WTC11 (cell line): ENCODE data around the gene NR2F2. TPM values are rescaled to one million over a fixed set of nuclear protein-coding genes. Genes with fewer than 3 reads are reported as not detected.

Source experiments
- ATAC-seq: fragments of 200-7000 bp; cut with Tn5 transposase; 2 replicates; pipeline ENCODE4 v1.10.0; 2021; ENCODE audit warnings: mild to moderate bottlenecking, moderate library complexity
- CTCF ChIA-PET: fragments of 300-600 bp; sonication (Branson Sonifier 250); formaldehyde crosslinking; loops from one replicate; lab custom pipeline; 2021; ENCODE audit warnings: antibody characterized with exemption; lab: Charles Lee
- POLR2A ChIA-PET: fragments of 350-600 bp; sonication (Branson Sonifier 250); formaldehyde crosslinking; loops from one replicate; lab custom pipeline; 2021; ENCODE audit warnings: antibody characterized with exemption; lab: Charles Lee
- DNase-seq: peaks from one replicate; pipeline ENCODE4 v3.0.0; 2021; ENCODE audit warnings: low spot score
- H3K27ac Mint-ChIP-seq: 2 replicates; pipeline ENCODE4 v1.8.0; 2021; ENCODE audit warnings: mixed read lengths
- H3K27me3 Mint-ChIP-seq: 2 replicates; pipeline ENCODE4 v1.8.0; 2021; ENCODE audit warnings: low read depth, mild to moderate bottlenecking, moderate library complexity, mixed read lengths
- H3K36me3 Mint-ChIP-seq: 2 replicates; pipeline ENCODE4 v1.8.0; 2021; ENCODE audit warnings: mixed read lengths
- H3K4me1 Mint-ChIP-seq: 2 replicates; pipeline ENCODE4 v1.8.0; 2022; ENCODE audit warnings: mixed read lengths
- H3K4me3 Mint-ChIP-seq: 2 replicates; pipeline ENCODE4 v1.8.0; 2021; ENCODE audit warnings: mild to moderate bottlenecking, moderate library complexity, mixed read lengths
- H3K9me3 Mint-ChIP-seq: 2 replicates; pipeline ENCODE4 v1.8.0; 2021; ENCODE audit warnings: mixed read lengths
- CREM ChIP-seq: sonication (generic); formaldehyde crosslinking; IDR thresholded peaks from 2 replicates; pipeline ENCODE4 v1.8.1; 2022; ENCODE audit warnings: mild to moderate bottlenecking, missing genetic modification reagents, moderate library complexity
- GTF2I ChIP-seq: fragments of 250-450 bp; sonication (Bioruptor Pico); conservative IDR thresholded peaks from 2 replicates; pipeline ENCODE4 v1.4.0; 2021; ENCODE audit warnings: mild to moderate bottlenecking
- JUN ChIP-seq: sonication (generic); formaldehyde crosslinking; IDR thresholded peaks from 2 replicates; pipeline ENCODE4 v1.8.0; 2023; ENCODE audit warnings: mild to moderate bottlenecking, missing genetic modification reagents
- ZNF219 ChIP-seq: sonication (generic); formaldehyde crosslinking; IDR thresholded peaks from 2 replicates; pipeline ENCODE4 v1.8.0; 2023; ENCODE audit warnings: missing genetic modification reagents, mild to moderate bottlenecking, borderline replicate concordance
- ZNF317 ChIP-seq: sonication (generic); formaldehyde crosslinking; IDR thresholded peaks from 2 replicates; pipeline ENCODE4 v1.8.1; 2023; ENCODE audit warnings: low read depth, mild to moderate bottlenecking, moderate library complexity, missing genetic modification reagents, borderline replicate concordance
- total RNA-seq: library from RNA; stranded (reverse); gene quantifications from 3 replicates; pipeline ENCODE4 v1.2.3, GENCODE V29; 2021
- TF ChIP-seq, protein P1 (sequence below): sonication (generic); formaldehyde crosslinking; IDR thresholded peaks from 2 replicates; pipeline ENCODE4 v1.8.1; 2023; ENCODE audit warnings: mild to moderate bottlenecking, missing genetic modification reagents, moderate library complexity
- TF ChIP-seq, protein P2 (sequence below): sonication (generic); formaldehyde crosslinking; IDR thresholded peaks from 2 replicates; pipeline ENCODE4 v1.8.0; 2022; ENCODE audit warnings: mild to moderate bottlenecking, missing genetic modification reagents
- TF ChIP-seq, protein P3 (sequence below): fragments of 250-450 bp; sonication (Bioruptor Pico); IDR thresholded peaks from 2 replicates; pipeline ENCODE4 v1.9.0; 2021; ENCODE audit warnings: moderate library complexity, mild to moderate bottlenecking, inconsistent platforms, borderline replicate concordance
- TF ChIP-seq, protein P4 (sequence below): sonication (generic); formaldehyde crosslinking; conservative IDR thresholded peaks from 2 replicates; pipeline ENCODE4 v1.8.1; 2023; ENCODE audit warnings: mild to moderate bottlenecking, low read depth, missing genetic modification reagents, moderate library complexity
- TF ChIP-seq, protein P5 (sequence below): fragments of 250-450 bp; sonication (Bioruptor Pico); IDR thresholded peaks from 2 replicates; pipeline ENCODE4 v1.9.0; 2021; ENCODE audit warnings: mild to moderate bottlenecking, borderline replicate concordance

Gene NR2F2
- total RNA-seq, 1 experiment from 2014 or later = 0.57 TPM

DNA sequence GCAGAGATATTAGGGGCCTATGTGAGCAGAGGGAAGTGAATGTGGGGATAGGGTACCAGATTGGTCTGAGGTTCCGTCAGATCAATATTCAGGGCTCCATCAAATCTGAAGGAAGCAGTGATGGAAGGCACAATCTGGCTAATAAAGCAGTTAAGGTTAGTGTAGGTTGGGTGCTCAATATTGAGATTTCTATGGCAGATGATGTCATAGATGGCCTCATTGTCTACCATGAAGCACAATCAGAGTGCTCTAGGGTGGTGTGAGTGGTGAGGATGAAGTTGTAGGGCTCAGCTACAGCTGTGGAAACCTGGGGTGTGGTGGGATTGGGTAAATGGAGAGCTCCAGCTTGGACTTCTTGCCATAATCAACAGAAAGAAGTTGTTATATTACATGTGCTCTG is 58.2 kb downstream of the NR2F2 start:
- H3K36me3 Mint-ChIP-seq = no peaks in the 10 kb centered on the region
- peaks cover 16% of the 10 kb centered on the region for H3K4me1 Mint-ChIP-seq
- peaks cover 14% of the 10 kb centered on the region for H3K9me3 Mint-ChIP-seq
- TF ChIP-seq, protein P1, sequence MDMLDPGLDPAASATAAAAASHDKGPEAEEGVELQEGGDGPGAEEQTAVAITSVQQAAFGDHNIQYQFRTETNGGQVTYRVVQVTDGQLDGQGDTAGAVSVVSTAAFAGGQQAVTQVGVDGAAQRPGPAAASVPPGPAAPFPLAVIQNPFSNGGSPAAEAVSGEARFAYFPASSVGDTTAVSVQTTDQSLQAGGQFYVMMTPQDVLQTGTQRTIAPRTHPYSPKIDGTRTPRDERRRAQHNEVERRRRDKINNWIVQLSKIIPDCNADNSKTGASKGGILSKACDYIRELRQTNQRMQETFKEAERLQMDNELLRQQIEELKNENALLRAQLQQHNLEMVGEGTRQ (CRISPR knock-in tag) = no peak
- no peak for TF ChIP-seq ZNF219 (CRISPR knock-in tag)
- TF ChIP-seq, protein P2, sequence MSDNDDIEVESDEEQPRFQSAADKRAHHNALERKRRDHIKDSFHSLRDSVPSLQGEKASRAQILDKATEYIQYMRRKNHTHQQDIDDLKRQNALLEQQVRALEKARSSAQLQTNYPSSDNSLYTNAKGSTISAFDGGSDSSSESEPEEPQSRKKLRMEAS = no peak
- TF ChIP-seq, protein P3, sequence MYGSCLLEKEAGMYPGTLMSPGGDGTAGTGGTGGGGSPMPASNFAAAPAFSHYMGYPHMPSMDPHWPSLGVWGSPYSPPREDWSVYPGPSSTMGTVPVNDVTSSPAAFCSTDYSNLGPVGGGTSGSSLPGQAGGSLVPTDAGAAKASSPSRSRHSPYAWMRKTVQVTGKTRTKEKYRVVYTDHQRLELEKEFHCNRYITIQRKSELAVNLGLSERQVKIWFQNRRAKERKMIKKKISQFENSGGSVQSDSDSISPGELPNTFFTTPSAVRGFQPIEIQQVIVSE (CRISPR knock-in tag) = no peak
- TF ChIP-seq JUN (CRISPR knock-in tag) = no peak
- TF ChIP-seq, protein P4, sequence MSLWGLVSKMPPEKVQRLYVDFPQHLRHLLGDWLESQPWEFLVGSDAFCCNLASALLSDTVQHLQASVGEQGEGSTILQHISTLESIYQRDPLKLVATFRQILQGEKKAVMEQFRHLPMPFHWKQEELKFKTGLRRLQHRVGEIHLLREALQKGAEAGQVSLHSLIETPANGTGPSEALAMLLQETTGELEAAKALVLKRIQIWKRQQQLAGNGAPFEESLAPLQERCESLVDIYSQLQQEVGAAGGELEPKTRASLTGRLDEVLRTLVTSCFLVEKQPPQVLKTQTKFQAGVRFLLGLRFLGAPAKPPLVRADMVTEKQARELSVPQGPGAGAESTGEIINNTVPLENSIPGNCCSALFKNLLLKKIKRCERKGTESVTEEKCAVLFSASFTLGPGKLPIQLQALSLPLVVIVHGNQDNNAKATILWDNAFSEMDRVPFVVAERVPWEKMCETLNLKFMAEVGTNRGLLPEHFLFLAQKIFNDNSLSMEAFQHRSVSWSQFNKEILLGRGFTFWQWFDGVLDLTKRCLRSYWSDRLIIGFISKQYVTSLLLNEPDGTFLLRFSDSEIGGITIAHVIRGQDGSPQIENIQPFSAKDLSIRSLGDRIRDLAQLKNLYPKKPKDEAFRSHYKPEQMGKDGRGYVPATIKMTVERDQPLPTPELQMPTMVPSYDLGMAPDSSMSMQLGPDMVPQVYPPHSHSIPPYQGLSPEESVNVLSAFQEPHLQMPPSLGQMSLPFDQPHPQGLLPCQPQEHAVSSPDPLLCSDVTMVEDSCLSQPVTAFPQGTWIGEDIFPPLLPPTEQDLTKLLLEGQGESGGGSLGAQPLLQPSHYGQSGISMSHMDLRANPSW (CRISPR knock-in tag) = no peak
- TF ChIP-seq, protein P5, sequence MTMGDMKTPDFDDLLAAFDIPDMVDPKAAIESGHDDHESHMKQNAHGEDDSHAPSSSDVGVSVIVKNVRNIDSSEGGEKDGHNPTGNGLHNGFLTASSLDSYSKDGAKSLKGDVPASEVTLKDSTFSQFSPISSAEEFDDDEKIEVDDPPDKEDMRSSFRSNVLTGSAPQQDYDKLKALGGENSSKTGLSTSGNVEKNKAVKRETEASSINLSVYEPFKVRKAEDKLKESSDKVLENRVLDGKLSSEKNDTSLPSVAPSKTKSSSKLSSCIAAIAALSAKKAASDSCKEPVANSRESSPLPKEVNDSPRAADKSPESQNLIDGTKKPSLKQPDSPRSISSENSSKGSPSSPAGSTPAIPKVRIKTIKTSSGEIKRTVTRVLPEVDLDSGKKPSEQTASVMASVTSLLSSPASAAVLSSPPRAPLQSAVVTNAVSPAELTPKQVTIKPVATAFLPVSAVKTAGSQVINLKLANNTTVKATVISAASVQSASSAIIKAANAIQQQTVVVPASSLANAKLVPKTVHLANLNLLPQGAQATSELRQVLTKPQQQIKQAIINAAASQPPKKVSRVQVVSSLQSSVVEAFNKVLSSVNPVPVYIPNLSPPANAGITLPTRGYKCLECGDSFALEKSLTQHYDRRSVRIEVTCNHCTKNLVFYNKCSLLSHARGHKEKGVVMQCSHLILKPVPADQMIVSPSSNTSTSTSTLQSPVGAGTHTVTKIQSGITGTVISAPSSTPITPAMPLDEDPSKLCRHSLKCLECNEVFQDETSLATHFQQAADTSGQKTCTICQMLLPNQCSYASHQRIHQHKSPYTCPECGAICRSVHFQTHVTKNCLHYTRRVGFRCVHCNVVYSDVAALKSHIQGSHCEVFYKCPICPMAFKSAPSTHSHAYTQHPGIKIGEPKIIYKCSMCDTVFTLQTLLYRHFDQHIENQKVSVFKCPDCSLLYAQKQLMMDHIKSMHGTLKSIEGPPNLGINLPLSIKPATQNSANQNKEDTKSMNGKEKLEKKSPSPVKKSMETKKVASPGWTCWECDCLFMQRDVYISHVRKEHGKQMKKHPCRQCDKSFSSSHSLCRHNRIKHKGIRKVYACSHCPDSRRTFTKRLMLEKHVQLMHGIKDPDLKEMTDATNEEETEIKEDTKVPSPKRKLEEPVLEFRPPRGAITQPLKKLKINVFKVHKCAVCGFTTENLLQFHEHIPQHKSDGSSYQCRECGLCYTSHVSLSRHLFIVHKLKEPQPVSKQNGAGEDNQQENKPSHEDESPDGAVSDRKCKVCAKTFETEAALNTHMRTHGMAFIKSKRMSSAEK (CRISPR knock-in tag) = no peak
- TF ChIP-seq GTF2I = no peak
- TF ChIP-seq ZNF317 (CRISPR knock-in tag) = no peak
- TF ChIP-seq CREM (CRISPR knock-in tag) = no peak
- TF ChIP-seq, all 79 proteins: peak for 0
- ATAC-seq = no peak
- Mint-ChIP-seq H3K27ac (no peak overlapping the region), H3K27me3 (peaks cover 17% of the 10 kb centered on the region), H3K4me3 (no peak overlapping the region)
- no peak for DNase-seq
- CTCF ChIA-PET = no interaction called here
- POLR2A ChIA-PET = no interaction called here
